HG02798 (cell line): Measurements from ENCODE around the gene PTPN21.

ENCODE experiments used
- ATAC-seq: cut with Tn5 transposase; IDR thresholded peaks from one replicate; pipeline ENCODE4 v1.9.1; 2021; ENCODE audit warnings: mild to moderate bottlenecking; ENCODE audit not compliant: unreplicated experiment, poor library complexity

The PTPN21 gene

GRCh38 chr14:88554457-88555286 is at the start of gene PTPN21:
Gene PTPN21, minus strand, starts transcription at chr14:88555007. Its CDS starts 4,590 bp downstream, at chr14:88550417.
- ATAC-seq: peak; percentile 65

GRCh38 chr14:88604212-88604611 is 49.4 kb upstream of the PTPN21 start:
- ATAC-seq: no peak

- peak; percentile 91 for ATAC-seq
Measured at GRCh38 chr14:88599761-88600439, 45.1 kb upstream of the PTPN21 start.

GRCh38 chr14:88599326-88599725 is 44.5 kb upstream of the PTPN21 start:
- peak; percentile 40 for ATAC-seq

GRCh38 chr14:88598097-88598675 is 43.4 kb upstream of the PTPN21 start:
- no peak for ATAC-seq

GRCh38 chr14:88597601-88598000 is 42.8 kb upstream of the PTPN21 start:
- no peak for ATAC-seq

GRCh38 chr14:88597038-88597437 is 42.2 kb upstream of the PTPN21 start:
- no peak for ATAC-seq

- no peak for ATAC-seq
Measured at GRCh38 chr14:88592031-88592430, 37.2 kb upstream of the PTPN21 start.

GRCh38 chr14:88590173-88590572 is 35.4 kb upstream of the PTPN21 start:
- no peak for ATAC-seq

GRCh38 chr14:88588081-88588480 is 33.3 kb upstream of the PTPN21 start:
- ATAC-seq: no peak

GRCh38 chr14:88584451-88584850 is 29.6 kb upstream of the PTPN21 start:
- no peak for ATAC-seq

GRCh38 chr14:88576222-88576621 is 21.4 kb upstream of the PTPN21 start:
- ATAC-seq: no peak

GRCh38 chr14:88572117-88572516 is 17.3 kb upstream of the PTPN21 start:
- ATAC-seq: no peak

- no peak for ATAC-seq
Measured at GRCh38 chr14:88568196-88568595, 13.4 kb upstream of the PTPN21 start.

GRCh38 chr14:88565427-88565826 is 10.6 kb upstream of the PTPN21 start:
- no peak for ATAC-seq

- no peak for ATAC-seq
Measured at GRCh38 chr14:88563845-88564244, 9.0 kb upstream of the PTPN21 start.

GRCh38 chr14:88562831-88563686 is 8.3 kb upstream of the PTPN21 start, which contains the start of gene ZC3H14:
Gene ZC3H14, plus strand, starts transcription at chr14:88563037. Its CDS starts 97 bp downstream, at chr14:88563134.
- ATAC-seq: peak; percentile 96

GRCh38 chr14:88562532-88562830 is 7.7 kb upstream of the PTPN21 start:
- no peak for ATAC-seq

- no peak for ATAC-seq
Measured at GRCh38 chr14:88559852-88560251, 5.0 kb upstream of the PTPN21 start.

GRCh38 chr14:88556581-88556980 is 1.8 kb upstream of the PTPN21 start:
- no peak for ATAC-seq
